ACC112 (cell line): ENCODE measurements around the gene SCG2.
A peak's percentile ranks its signal among the peaks of the same experiment; 100 is the strongest.

Source experiments
- H2AFZ ChIP-seq: fragments of 200-600 bp; sonication (generic); one replicate; pipeline ENCODE4 v1.6.0; 2017; ENCODE audit warnings: antibody characterized with exemption, low read length; ENCODE audit not compliant: unreplicated experiment
- H3K27ac ChIP-seq: fragments of 200-600 bp; sonication (generic); 2 replicates; pipeline ENCODE4 v1.5.1; 2014; ENCODE audit warnings: low read depth, mild to moderate bottlenecking, antibody characterized with exemption, low read length, moderate library complexity
- H3K27me3 ChIP-seq: fragments of 200-600 bp; sonication (generic); 2 replicates; pipeline ENCODE4 v1.6.1; 2014; ENCODE audit warnings: mild to moderate bottlenecking, antibody characterized with exemption, low read length, moderate library complexity, mixed read lengths; ENCODE audit not compliant: insufficient read depth
- H3K36me3 ChIP-seq: fragments of 200-600 bp; sonication (generic); 2 replicates; pipeline ENCODE4 v1.6.1; 2016; ENCODE audit warnings: mild to moderate bottlenecking, antibody characterized with exemption, low read length, moderate library complexity, mixed read lengths; ENCODE audit not compliant: insufficient read depth
- H3K4me1 ChIP-seq: fragments of 200-600 bp; sonication (generic); one replicate; pipeline ENCODE4 v1.6.1; 2016; ENCODE audit warnings: low read length, mixed read lengths; ENCODE audit not compliant: insufficient read depth, unreplicated experiment, control insufficient read depth
- H3K4me3 ChIP-seq: fragments of 200-600 bp; sonication (generic); 2 replicates; pipeline ENCODE4 v1.5.1; 2014; ENCODE audit warnings: mild to moderate bottlenecking, low read depth, low read length
- H3K79me2 ChIP-seq: fragments of 200-600 bp; sonication (generic); one replicate; pipeline ENCODE4 v1.6.0; 2016; ENCODE audit warnings: low read length; ENCODE audit not compliant: control insufficient read depth, unreplicated experiment, insufficient read depth

The SCG2 gene

GRCh38 chr2:223634238-223634637 is 32.1 kb upstream of the SCG2 start:
- Histone ChIP-seq H3K27ac (no peak overlapping the region), H3K27me3 (no peaks in the 10 kb centered on the region), H3K79me2 (no peaks in the 10 kb centered on the region), H3K4me1 (peaks cover 7% of the 10 kb centered on the region), H3K36me3 (no peaks in the 10 kb centered on the region), H2AFZ (no peak overlapping the region), H3K4me3 (no peak overlapping the region)

- Histone ChIP-seq H2AFZ (no peak overlapping the region), H3K79me2 (no peaks in the 10 kb centered on the region), H3K4me3 (no peak overlapping the region), H3K27me3 (no peaks in the 10 kb centered on the region), H3K27ac (no peak overlapping the region), H3K4me1 (peaks cover 7% of the 10 kb centered on the region), H3K36me3 (no peaks in the 10 kb centered on the region)
Measured at GRCh38 chr2:223633656-223634055, 31.5 kb upstream of the SCG2 start.

GRCh38 chr2:223632826-223633225 is 30.7 kb upstream of the SCG2 start:
- H2AFZ ChIP-seq: no peak overlapping the region
- H3K27me3 ChIP-seq: no peaks in the 10 kb centered on the region
- peaks cover 7% of the 10 kb centered on the region for H3K4me1 ChIP-seq

GRCh38 chr2:223626716-223627115 is 24.6 kb upstream of the SCG2 start:
- Histone ChIP-seq H3K27ac (no peak overlapping the region), H2AFZ (no peak overlapping the region), H3K4me1 (no peaks in the 10 kb centered on the region), H3K36me3 (no peaks in the 10 kb centered on the region), H3K79me2 (no peaks in the 10 kb centered on the region), H3K27me3 (no peaks in the 10 kb centered on the region), H3K4me3 (no peak overlapping the region)

More at GRCh38 chr2:223632826-223633225, 30.7 kb upstream of the SCG2 start:
- Histone ChIP-seq H3K79me2 (no peaks in the 10 kb centered on the region), H3K4me3 (no peak overlapping the region), H3K36me3 (no peaks in the 10 kb centered on the region), H3K27ac (no peak overlapping the region)

- Histone ChIP-seq H3K27me3 (no peaks in the 10 kb centered on the region), H3K36me3 (no peaks in the 10 kb centered on the region), H2AFZ (no peak overlapping the region), H3K4me1 (no peaks in the 10 kb centered on the region), H3K4me3 (no peak overlapping the region), H3K79me2 (no peaks in the 10 kb centered on the region), H3K27ac (no peak overlapping the region)
Measured at GRCh38 chr2:223625652-223626051, 23.5 kb upstream of the SCG2 start.

- Histone ChIP-seq H3K27ac (no peak overlapping the region), H3K79me2 (no peaks in the 10 kb centered on the region), H3K4me1 (no peaks in the 10 kb centered on the region), H3K27me3 (no peaks in the 10 kb centered on the region), H3K4me3 (no peak overlapping the region), H2AFZ (no peak overlapping the region), H3K36me3 (no peaks in the 10 kb centered on the region)
Measured at GRCh38 chr2:223621901-223622300, 19.7 kb upstream of the SCG2 start.

- H3K36me3 ChIP-seq: no peaks in the 10 kb centered on the region
- H3K27me3 ChIP-seq: no peaks in the 10 kb centered on the region
- H3K27ac ChIP-seq: no peak overlapping the region
- H2AFZ ChIP-seq: no peak overlapping the region
- no peaks in the 10 kb centered on the region for H3K4me1 ChIP-seq
- no peak overlapping the region for H3K4me3 ChIP-seq
- H3K79me2 ChIP-seq: no peaks in the 10 kb centered on the region
Measured at GRCh38 chr2:223619486-223620129, 17.4 kb upstream of the SCG2 start.

- H3K4me3 ChIP-seq: no peak overlapping the region
- no peak overlapping the region for H3K27ac ChIP-seq
- no peaks in the 10 kb centered on the region for H3K79me2 ChIP-seq
- H3K4me1 ChIP-seq: peaks cover 5% of the 10 kb centered on the region
- no peaks in the 10 kb centered on the region for H3K27me3 ChIP-seq
- H2AFZ ChIP-seq: no peak overlapping the region
- H3K36me3 ChIP-seq: no peaks in the 10 kb centered on the region
Measured at GRCh38 chr2:223618172-223619035, 16.2 kb upstream of the SCG2 start.

GRCh38 chr2:223614534-223614933 is 12.4 kb upstream of the SCG2 start:
- H3K79me2 ChIP-seq: no peaks in the 10 kb centered on the region
- peaks cover 10% of the 10 kb centered on the region for H3K4me1 ChIP-seq
- H3K36me3 ChIP-seq: no peaks in the 10 kb centered on the region
- H3K4me3 ChIP-seq: no peak overlapping the region
- H3K27me3 ChIP-seq: no peaks in the 10 kb centered on the region
- H2AFZ ChIP-seq: no peak overlapping the region
- no peak overlapping the region for H3K27ac ChIP-seq

GRCh38 chr2:223613017-223613950 is 11.1 kb upstream of the SCG2 start:
- Histone ChIP-seq H3K36me3 (no peaks in the 10 kb centered on the region), H3K27me3 (no peaks in the 10 kb centered on the region), H3K4me3 (peak overlapping the region; percentile 68), H3K4me1 (peaks cover 10% of the 10 kb centered on the region), H3K27ac (peak overlapping the region; percentile 67), H2AFZ (peak overlapping the region; percentile 84), H3K79me2 (no peaks in the 10 kb centered on the region)
